MCF 10A (cell line): ENCODE data around the gene SMARCD2. TPM values are rescaled to one million over a fixed set of nuclear protein-coding genes. Genes with fewer than 3 reads are reported as not detected.

Experiments
- BruUV-seq: library from RNA; stranded (reverse); fragments of 400-500 nt; replicated peaks from 2 replicates; lab custom pipeline; 2021; lab: Mats Ljungman, UMichigan
- CTCF ChIA-PET: fragments of 300-600 bp; sonication (Branson Sonifier 250); formaldehyde crosslinking; extraction: SDS; loops from one replicate; lab custom pipeline; 2021; ENCODE audit warnings: antibody characterized with exemption, inconsistent platforms; lab: Yijun Ruan, JAX
- POLR2A ChIA-PET: fragments of 300-600, 350-650 bp; sonication (Branson Sonifier 250); formaldehyde crosslinking; extraction: SDS; loops from one replicate; lab custom pipeline; 2020; ENCODE audit warnings: antibody characterized with exemption, inconsistent platforms; lab: Yijun Ruan, JAX
- DNase-seq: peaks from one replicate; pipeline ENCODE4 v3.0.0-alpha.2; 2018; ENCODE audit not compliant: unreplicated experiment
- H3K27ac Mint-ChIP-seq: one replicate; pipeline ENCODE4 v1.8.0; 2022; ENCODE audit warnings: mild to moderate bottlenecking, low read depth, mixed read lengths; ENCODE audit not compliant: unreplicated experiment
- H3K27me3 Mint-ChIP-seq: one replicate; pipeline ENCODE4 v1.8.0; 2022; ENCODE audit warnings: mixed read lengths; ENCODE audit not compliant: insufficient read depth, unreplicated experiment
- H3K36me3 Mint-ChIP-seq: one replicate; pipeline ENCODE4 v1.8.0; 2022; ENCODE audit warnings: mild to moderate bottlenecking, moderate library complexity, mixed read lengths; ENCODE audit not compliant: insufficient read depth, unreplicated experiment
- H3K4me1 Mint-ChIP-seq: one replicate; pipeline ENCODE4 v1.8.0; 2022; ENCODE audit warnings: mixed read lengths; ENCODE audit not compliant: insufficient read depth, unreplicated experiment
- H3K4me3 Mint-ChIP-seq: one replicate; pipeline ENCODE4 v1.8.0; 2022; ENCODE audit warnings: mild to moderate bottlenecking, moderate library complexity, mixed read lengths; ENCODE audit not compliant: unreplicated experiment
- H3K9me3 Mint-ChIP-seq: one replicate; pipeline ENCODE4 v1.8.0; 2022; ENCODE audit warnings: mixed read lengths; ENCODE audit not compliant: unreplicated experiment
- intact Hi-C: fragments of 100-400 bp; cut with micrococcal nuclease; formaldehyde crosslinking; loops from 2 replicates; pipeline ENCODE4 v1.14.1; 2022
- total RNA-seq: library from RNA; stranded (reverse); gene quantifications from 2 replicates; pipeline ENCODE4 v1.2.3, GENCODE V29; 2022
- TF ChIP-seq, protein P1 (sequence below): fragments of 200-600 bp; IDR thresholded peaks from one replicate; pipeline ENCODE4 v1.8.0; 2022; ENCODE audit warnings: antibody characterized with exemption, mild to moderate bottlenecking; ENCODE audit not compliant: unreplicated experiment

SMARCD2 gene
- total RNA-seq, 1 experiment from 2014 or later = 54.6 TPM

DNA sequence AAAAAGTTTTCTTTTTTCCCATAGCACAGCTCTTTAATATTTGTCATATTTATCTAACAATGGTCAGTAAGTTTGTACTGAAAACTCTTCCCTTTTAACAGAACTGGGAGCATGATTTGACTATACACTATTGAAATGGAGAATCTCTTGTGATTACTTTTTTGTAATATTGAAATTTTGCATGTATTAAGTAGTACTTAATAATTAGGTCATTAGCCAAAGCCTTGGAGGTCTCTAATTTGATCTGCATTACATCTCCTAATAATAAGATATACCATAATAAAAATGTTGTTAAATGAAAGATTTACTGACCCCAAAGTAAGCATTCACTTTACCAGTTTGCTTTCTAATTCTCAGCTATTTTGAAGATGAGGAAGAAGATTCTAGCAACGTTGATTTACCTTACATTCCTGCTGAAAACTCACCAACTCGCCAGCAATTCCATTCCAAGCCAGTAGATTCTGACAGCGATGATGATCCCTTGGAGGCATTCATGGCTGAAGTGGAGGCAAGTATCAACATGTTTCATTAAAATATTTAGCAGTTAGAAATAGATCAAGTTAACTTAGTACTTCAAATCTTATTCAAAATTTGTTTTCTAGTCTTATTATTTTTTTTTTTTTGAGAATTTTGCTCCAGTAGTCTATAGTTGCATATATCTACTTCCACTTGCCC, 50.3 kb downstream of the SMARCD2 start:
- Mint-ChIP-seq H3K4me1 (peaks cover 13% of the 10 kb centered on the region), H3K4me3 (no peak overlapping the region), H3K27ac (peak overlapping the region; percentile 91), H3K27me3 (no peaks in the 10 kb centered on the region), H3K36me3 (peaks cover 96% of the 10 kb centered on the region), H3K9me3 (no peaks in the 10 kb centered on the region)
- DNase-seq = peak; percentile 25
- intact Hi-C loops = no loop called here
- POLR2A ChIA-PET = interaction anchor here (0.9 to 12.7 kb wide), 7 partner anchors 9 to 169 kb away, joined by 3 to 211 read pairs (median 4); partner anchors contain the start of genes CCDC47, DDX42 and FTSJ3
- TF ChIP-seq, protein P1, sequence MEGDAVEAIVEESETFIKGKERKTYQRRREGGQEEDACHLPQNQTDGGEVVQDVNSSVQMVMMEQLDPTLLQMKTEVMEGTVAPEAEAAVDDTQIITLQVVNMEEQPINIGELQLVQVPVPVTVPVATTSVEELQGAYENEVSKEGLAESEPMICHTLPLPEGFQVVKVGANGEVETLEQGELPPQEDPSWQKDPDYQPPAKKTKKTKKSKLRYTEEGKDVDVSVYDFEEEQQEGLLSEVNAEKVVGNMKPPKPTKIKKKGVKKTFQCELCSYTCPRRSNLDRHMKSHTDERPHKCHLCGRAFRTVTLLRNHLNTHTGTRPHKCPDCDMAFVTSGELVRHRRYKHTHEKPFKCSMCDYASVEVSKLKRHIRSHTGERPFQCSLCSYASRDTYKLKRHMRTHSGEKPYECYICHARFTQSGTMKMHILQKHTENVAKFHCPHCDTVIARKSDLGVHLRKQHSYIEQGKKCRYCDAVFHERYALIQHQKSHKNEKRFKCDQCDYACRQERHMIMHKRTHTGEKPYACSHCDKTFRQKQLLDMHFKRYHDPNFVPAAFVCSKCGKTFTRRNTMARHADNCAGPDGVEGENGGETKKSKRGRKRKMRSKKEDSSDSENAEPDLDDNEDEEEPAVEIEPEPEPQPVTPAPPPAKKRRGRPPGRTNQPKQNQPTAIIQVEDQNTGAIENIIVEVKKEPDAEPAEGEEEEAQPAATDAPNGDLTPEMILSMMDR = no peak
- no TSS peak for BruUV-seq
- CTCF ChIA-PET = interaction anchor here (0.6 to 0.8 kb wide), 5 partner anchors 17 to 296 kb away, joined by 3 to 6 read pairs (median 3); partner anchors contain the start of gene DDX42

DNA sequence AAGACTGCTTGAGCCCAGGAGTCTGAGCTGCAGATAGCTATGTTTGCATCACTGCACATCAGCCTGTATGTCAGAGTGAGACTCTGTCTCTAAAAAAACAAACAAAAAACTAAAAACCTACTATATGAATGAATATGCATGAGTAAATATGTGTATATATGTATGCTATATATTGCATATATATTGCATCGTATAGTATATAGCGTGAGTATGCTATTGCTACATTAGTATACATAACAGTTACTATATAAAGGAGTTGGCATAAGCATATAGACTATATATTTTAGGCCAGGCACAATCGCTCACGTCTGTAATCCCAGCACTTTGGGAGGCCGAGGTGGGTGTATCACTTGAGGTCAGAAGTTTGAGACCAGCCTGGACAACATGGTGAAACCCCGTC, 52.4 kb downstream of the SMARCD2 start:
- BruUV-seq = no TSS peak
- Mint-ChIP-seq H3K36me3 (peaks cover 89% of the 10 kb centered on the region), H3K9me3 (no peaks in the 10 kb centered on the region), H3K4me1 (peaks cover 18% of the 10 kb centered on the region), H3K27me3 (no peaks in the 10 kb centered on the region), H3K27ac (no peak overlapping the region), H3K4me3 (no peak overlapping the region)
- ChIA-PET CTCF (no interaction called here), POLR2A (interaction anchor here (12.7 kb wide), 1 partner anchor 13 kb away, joined by 211 read pairs; the partner anchor contains the start of genes CCDC47 and DDX42)
- TF ChIP-seq, protein P1 = no peak
- intact Hi-C loops = no loop called here
- no peak for DNase-seq

DNA sequence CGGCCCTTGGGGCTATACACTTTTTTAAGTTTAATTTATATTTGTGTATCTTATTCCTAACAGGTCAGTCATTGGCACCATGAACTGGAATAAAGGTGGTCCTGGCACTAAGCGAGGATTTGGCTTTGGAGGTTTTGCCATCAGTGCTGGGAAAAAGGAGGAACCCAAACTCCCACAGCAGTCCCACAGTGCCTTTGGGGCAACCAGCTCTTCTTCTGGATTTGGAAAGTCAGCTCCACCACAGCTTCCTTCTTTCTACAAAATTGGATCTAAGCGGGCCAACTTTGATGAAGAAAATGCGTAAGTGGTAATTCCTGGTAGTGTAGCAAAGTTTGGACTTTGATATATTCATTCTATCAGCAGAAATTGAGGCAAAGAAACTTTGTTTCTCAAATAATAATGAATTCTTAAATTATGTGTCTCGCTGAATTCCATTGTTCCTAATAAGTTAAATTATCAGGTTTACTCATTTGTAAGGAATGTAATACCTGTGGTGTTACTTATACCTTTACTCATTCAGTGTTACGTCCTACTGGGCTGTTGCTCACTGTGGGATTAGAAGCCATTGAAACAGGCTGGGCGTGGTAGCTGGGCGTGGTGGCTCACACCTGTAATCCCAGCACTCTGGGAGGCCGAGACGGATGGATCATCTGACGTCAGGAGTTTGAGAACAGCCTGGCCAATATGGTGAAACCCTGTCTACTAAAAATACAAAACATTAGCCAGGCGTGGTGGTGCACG, 55.3 kb downstream of the SMARCD2 start:
- CTCF ChIA-PET = interaction anchor here (0.6 to 0.8 kb wide), 2 partner anchors 9 to 207 kb away, joined by 4 to 5 read pairs; no protein-coding TSS in a partner anchor
- POLR2A ChIA-PET = interaction anchor here (0.6 to 12.7 kb wide), 6 partner anchors 11 to 273 kb away, joined by 3 to 211 read pairs (median 4); partner anchors contain the start of genes CCDC47, DDX42 and STRADA
- Mint-ChIP-seq H3K9me3 (no peaks in the 10 kb centered on the region), H3K36me3 (peaks cover 73% of the 10 kb centered on the region), H3K4me1 (peaks cover 22% of the 10 kb centered on the region), H3K27me3 (no peaks in the 10 kb centered on the region), H3K27ac (no peak overlapping the region), H3K4me3 (no peak overlapping the region)
- DNase-seq = peak; percentile 65
- BruUV-seq = no TSS peak
- TF ChIP-seq, protein P1 = no peak
- intact Hi-C loops = no loop called here

DNA sequence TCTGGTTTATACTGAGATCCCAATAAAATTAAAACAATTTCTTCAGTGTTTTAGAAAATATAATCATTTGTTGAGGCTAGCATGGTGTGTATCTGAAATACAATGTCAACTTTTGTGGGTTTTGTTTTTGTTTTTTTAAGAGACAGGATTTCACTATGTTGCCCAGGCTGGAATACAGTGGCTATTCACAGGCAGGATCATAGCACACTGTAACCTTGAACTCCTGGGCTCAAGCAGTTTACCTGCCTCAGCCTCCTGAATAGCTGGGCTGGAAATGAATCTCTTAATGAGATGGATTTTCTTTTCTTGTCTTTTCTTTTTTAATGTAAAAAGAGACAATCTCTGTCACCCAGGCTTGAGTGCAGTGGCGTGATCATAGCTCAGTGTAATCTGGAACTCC, 56.4 kb downstream of the SMARCD2 start:
- Mint-ChIP-seq H3K27ac (peak overlapping the region; percentile 42), H3K4me1 (peaks cover 26% of the 10 kb centered on the region), H3K4me3 (no peak overlapping the region), H3K36me3 (peaks cover 63% of the 10 kb centered on the region), H3K27me3 (no peaks in the 10 kb centered on the region), H3K9me3 (no peaks in the 10 kb centered on the region)
- CTCF ChIA-PET = interaction anchor here (0.6 to 0.8 kb wide), 2 partner anchors 10 to 206 kb away, joined by 4 to 5 read pairs; no protein-coding TSS in a partner anchor
- TF ChIP-seq, protein P1 = no peak
- intact Hi-C loops = no loop called here
- BruUV-seq = no TSS peak
- DNase-seq = no peak
- POLR2A ChIA-PET = interaction anchor here (0.6 to 12.7 kb wide), 6 partner anchors 10 to 44 kb away, joined by 3 to 211 read pairs (median 4); partner anchors contain the start of genes CCDC47, DDX42 and STRADA
